Left renal pelvis (tissue), 4 donors: ENCODE measurements around the gene AIG1. TPM values are rescaled to one million over a fixed set of nuclear protein-coding genes. Genes with fewer than 3 reads are reported as not detected.
"Not testable (repeated sequence)": the region's sequence is repeated elsewhere in the genome, so short reads cannot be mapped to it uniquely, and the experiment has no call there.

Source experiments
- DNase-seq, 4 donors: peaks; one replicate each; pipeline ENCODE4 v3.0.0-alpha.2; 2013; ENCODE audit warnings: low read depth in 4 of 4, low spot score in 3 of 4
- polyA plus RNA-seq, 4 donors: library from polyadenylated mRNA; unstranded; fragments of 120-200 nt; gene quantifications; one replicate each; pipeline ENCODE4 v1.2.1, GENCODE V29; 2013; ENCODE audit not compliant: insufficient read length in 4 of 4

Gene AIG1
- polyA plus RNA-seq, 4 donors, result 27.8 to 113 (median 100) TPM

DNA sequence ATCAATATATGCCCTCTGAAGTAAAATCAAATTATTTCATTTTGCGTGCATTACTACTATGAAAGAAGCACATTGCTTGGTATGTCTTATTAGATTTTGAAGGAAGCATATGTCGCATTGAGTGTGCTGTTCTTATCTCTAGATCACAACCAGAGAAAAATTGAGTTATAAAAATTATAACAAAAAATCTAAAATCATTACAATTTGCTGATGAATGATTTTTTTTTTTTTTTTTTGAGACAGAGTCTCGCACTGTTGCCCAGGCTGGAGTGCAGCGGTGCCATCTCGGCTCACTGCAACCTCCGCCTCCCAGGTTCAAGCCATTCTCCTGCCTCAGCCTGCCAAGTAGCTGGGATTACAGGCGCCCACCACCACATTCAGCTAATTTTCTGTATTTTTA, 284.8 kb downstream of the AIG1 start:
- not testable (repeated sequence) for DNase-seq

DNA sequence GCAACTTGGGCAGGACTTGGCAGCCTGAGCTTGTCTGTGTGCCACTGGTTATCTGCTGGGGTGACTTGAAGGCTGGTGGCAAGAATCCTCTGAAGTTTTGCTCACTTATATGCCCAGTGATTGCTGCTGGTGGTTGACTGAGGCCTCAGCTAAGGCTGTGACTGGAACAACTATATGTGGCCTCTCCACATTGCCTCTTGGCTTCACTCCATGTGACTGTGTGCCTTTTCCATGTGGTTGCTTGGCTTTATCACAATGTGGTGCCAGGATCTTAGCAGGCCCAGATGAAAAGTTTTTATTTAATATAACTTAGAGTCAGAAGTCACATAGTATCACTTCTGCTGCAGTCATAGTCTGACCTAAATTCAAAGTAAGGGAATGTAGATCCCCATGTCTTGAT, 285.3 kb downstream of the AIG1 start:
- no peak for DNase-seq

DNA sequence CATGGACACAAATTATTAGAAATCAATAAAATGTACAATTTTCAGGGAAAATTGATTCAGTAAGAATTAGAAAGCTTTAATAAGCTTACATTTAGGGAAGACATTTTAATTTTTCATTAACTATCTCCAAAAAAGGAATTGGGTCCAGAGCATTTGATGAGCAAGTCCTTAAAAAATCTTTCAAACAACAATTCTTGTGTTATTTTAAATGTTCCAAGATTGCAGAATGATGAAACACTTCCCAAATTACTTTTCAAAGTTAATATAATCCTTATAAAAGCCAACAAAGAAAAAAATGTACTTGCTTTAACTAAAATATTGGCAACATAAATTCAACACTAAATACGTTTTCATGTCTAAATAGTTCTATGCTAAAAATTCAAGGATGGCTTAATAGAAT, 287.8 kb downstream of the AIG1 start:
- DNase-seq, result no peak

DNA sequence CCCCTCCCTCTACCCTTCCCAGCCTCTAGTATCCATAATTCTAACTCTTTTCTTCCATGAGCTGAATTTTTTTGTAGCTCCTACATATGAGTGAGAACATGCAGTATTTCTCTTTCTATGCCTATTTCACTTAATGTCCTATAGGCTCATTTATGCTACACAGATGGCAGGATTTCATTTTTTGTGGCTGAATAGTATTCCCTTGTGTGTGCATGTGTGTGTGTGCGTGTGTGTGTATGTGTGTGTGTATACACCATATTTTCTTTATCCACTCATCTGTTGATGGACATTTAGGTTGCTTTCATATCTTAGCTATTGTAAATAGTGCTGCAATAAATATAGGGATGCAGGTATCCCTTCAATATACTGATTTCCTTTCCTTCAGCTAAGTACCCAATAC, 288.8 kb downstream of the AIG1 start:
- DNase-seq, result no peak

DNA sequence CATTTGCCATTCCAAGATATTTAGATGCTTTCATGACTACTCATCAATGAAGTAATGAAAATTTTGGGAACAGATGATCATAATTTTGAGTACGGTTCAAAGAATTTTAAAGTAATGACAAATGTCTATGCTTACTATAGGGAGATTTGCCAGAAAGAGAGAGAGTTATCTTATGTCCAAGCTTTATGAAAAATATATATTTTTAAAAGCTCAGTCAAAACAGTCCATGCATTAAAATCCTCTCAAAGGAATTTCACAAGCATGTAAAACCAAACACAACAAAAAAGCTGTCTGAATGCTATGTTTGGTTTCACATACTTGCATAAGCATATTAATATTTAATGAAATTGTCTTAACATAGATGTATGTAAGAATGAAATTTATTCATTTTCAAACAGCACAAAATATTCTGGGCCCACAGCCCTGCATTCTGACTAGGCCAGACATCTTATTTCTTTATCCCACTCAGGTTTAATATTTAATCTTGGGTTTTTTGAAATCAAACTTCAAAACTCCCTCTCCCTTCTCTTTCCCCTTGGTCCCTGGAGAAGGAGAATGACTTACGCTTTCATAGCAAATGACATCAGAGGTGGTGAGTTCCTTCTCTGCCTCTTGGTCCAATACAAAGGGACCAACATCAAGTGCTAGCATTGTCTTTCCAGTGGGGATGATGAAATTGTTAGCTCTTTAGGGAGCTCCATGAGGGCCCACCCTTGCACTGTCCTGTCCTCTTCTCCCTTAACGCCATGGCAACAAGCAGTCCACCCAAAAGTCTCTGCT, 295.6 kb downstream of the AIG1 start:
- DNase-seq, result no peak

DNA sequence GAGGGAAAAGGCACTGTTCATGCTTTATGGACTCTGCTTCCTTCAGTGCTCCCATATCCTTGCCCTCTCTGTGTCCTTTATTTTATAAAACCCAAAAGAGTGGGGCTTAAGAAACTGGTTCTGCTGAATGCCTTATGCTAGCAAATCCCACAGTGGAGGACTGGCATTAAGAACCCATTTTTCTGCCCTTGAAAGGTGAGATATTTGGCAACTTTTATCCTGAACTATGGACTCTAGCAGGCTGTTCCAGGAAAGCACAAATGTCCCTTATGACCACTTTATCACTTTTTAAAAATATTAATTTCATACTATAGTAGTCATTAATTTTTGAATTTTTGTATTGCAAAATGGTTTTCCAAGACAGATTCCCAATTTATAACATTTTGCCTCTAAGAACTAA, 296.5 kb downstream of the AIG1 start:
- DNase-seq, result no peak

DNA sequence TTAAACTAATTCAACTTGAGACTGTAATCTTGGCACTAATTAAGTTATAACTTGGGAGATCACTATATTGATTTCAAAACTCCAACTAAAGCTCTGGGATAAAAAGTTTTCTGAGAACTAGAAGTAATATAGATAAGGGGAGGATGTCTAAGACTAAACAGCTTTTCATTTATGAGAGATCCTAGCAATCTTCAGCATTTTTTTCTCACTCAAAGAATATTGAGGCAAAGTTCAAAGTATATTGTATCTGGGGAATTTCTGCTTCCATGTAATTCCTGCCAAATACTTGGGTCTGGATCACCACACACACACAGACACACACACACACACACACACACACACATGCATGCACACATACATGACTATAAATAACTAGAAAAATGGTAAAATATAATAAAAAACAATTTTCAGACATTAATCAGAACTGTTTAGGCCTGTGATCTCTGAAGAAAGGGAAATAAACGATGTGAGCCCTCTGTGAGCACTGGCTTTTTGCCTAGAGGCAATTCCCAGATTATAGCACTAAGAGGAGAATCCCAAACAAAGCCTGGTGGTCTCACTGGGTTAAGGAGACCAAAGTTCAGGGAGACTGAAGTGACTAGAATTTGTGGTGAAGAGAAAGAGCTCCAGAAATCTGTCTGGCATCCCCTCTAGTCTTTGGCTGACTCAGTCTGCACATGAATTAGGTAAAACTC, 297.0 kb downstream of the AIG1 start:
- peak in 2 of 4 donors; percentile 22 to 24 for DNase-seq

DNA sequence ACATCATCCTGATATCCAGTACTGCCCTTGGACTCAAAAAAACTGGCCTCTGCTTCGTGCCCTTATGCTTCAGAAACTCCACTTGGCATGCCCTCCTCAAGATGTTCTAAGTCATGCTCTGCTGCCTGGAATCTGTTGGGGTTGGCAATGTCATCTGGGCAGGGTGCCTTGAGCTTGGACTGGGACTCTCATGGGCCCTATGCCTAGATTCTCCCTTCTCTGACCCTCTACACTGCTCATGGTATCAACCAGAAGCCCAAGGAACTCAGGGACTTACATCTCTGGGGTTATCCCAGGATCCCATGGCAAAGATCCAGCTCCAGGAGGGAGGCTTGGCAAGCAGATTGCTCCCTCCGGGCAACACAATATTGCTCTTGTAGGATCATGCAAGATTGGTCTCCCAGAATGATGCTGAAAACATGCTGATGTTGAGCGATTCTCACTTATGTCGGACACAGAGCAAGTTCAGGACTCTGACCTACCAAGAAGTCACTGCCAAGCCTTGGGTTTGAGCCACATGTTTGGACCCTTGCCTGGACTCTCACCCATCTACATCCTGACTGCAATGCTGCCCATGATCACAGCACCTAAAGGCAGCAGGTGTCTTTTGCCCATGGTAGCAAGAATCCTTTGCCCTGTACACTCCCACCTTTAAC, 301.0 kb downstream of the AIG1 start:
- no peak for DNase-seq

DNA sequence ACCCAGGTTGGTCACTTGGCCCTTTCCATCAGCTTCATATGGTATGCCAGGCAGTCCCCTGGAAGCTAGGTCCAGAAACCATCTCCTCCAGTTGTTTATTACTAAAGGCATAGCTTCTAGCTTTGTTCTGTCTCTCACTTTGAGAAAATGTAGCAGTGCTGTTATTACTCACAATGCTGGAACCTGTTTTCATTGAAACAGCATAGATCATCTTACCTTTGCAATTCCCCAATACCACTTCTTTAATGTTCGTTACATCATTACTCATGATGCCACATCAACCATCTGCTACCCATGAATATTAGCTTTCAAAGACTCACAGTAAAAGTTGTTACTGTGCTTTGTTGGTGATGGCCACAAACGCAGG, 301.5 kb downstream of the AIG1 start:
- DNase-seq, result no peak

DNA sequence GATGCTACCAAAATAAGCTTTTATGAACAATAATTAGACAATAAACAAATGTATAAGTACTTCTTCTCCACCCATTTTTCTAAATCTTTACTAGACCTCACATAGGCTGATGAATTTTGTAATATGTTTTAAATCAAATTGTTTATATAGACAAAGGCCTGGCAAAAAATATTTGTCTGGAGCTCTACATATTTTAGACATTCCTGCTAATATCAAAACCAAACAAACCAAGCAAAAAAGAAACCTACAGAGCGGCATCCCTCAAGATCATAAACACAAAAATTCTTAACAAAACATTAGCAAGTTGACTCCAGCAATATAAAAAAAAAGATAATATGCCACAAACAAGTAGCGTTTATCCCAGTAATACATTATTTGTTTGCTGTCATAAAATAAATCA, 302.6 kb downstream of the AIG1 start:
- no peak for DNase-seq

DNA sequence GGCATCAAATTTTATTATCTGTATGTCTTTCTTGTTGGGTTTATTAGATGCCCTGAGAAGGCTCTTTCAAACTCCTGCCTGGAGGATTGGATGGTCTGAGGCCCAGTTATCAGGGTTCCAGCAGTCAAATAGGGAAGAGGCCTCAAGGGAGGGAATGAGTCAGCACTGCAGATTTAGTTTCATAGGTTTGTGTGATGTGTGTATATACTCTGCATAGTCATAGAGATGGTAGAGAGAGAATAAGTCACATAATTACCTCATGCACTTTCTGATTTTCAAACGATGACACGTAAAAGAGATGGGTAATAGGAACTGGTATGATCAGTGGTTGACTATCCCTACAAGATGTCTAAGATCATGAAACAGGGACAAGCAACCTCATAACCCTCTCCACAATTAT, 307.7 kb downstream of the AIG1 start:
- no peak for DNase-seq

DNA sequence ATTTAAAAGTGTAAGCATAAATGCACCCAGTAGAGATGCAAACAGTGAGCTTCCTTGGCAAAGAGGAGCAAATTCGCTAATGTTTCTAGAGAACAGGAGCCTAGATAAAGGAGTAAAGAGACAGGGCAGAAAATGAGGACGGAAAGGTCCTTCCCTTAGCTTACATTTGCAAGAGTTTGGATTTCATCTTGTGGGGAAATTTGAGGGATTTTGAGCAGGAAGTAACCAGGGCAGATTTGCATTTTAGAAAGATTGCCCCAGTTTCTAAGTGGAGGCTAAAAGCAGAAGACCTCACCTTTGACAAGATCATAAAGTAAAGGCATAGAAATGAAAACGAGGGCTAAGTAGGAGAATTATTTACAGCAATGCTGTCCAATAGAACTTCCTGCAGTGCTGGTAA, 309.3 kb downstream of the AIG1 start:
- DNase-seq, result no peak

DNA sequence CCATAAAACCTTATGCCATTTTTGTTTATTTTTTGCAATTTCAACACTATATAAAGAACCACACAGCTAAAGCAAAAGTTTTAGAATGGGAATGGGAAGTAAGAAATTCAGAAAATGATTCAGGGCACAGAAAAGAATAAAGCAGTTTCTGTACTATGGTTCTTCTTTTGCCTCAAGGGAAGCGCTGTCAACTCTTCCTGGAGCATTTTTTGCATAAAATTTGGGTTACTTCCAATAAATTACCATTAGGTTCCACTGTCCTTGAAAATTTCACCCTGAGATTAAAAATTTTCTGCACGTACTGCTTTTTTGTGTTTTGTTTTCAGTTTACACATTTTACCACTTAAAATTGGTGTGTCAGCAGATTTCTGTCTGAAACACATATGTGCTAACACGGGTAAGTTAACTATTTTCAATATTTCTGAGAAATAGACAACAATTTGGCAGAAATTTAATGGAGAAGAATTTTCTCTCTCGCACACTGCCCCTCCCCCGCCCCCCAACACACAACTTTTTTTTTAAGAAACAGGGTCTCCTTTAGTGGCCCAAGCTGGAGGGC, 310.2 kb downstream of the AIG1 start:
- no peak for DNase-seq

DNA sequence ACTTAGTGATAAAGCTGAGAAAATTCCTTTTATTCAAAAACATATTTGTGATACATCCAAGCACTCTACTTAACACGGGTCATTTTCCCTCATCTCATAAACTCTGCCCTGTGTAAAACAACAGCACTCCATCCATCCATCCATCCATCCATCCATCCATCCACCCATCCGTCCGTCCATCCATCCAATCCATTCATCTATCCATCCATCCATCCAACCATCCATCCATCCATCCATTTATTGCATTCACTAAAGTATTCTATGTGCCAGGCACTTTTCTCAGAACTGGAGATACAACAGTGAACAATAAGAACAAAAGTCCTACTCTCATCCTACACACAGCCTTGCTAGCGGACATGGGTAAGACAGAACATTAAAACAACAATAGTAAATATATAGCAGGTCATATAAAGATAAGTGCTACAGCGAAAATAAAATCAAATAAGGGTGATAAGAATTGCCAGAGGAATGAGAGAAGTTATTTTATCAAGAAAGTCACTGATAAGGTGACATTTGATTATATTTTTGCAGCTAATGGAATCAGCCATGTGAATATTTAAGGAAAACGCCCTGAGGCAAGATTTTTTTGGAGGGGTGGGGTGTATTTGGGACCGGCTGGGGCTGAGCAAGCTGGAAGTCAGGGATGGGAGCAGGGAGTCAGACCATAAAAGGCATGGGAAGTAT, 311.7 kb downstream of the AIG1 start:
- DNase-seq, result no peak

DNA sequence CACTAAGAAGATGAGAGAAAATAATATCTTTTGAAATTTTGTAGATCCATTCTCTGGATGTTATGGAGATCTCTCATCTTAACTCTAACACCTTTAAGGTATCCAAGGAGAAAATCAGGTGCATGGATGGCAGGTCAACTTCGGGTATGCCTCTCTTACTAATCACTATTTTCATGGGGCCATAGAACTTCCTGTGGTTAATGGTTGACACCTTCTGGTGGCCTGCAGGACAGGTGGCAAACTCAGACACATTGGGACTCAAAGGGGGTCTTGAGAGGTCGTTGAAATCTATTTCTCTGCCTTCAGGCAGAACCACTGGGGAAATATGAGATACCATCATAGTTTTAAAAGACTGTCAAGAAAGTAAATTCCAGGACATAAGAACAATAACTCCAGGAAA, 313.3 kb downstream of the AIG1 start:
- no peak for DNase-seq

DNA sequence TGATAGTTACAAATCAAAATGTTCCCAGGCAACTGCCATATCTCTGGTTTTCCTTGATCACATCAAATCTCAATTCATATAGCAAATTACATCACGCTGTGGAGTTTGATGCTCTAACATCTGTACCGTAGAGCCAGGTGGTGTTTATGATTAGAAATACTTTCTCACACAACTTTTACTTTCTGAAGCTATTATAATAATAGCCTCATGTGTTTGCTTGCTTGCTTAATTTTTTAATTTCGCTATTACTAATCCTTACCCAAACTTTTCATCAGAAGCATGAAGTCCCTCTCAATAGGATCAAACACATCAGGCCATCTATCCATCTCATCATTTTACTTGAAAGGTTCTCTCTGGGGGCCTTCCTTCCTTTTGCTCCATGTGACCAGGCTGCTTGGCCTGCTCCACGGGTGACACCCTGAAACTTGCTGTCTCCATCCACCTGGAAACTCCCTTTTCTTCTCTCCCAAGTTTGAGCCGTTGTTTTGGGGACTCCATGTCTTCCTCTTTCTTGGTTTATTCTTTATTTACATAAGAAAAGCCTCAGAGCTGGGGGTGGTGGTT, 314.4 kb downstream of the AIG1 start:
- no peak for DNase-seq

DNA sequence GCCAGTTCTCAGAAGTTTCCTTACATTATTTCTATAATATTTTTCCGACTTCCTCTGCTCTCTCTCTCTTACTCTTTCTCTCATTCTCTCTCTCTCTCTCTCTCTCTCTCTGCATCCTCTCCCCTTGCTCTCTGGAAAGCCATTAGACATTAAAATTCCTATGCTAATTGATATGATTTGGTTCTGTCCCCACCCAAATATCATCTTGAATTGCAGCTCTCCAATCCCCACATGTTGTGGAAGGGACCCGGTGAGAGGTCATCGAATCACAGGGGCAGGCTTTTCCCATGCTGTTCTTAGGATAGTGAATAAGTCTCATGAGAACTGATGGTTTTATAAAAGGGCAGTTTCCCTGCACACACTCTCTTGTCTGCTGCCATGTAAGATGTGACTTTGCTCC, 315.7 kb downstream of the AIG1 start:
- DNase-seq, result no peak

DNA sequence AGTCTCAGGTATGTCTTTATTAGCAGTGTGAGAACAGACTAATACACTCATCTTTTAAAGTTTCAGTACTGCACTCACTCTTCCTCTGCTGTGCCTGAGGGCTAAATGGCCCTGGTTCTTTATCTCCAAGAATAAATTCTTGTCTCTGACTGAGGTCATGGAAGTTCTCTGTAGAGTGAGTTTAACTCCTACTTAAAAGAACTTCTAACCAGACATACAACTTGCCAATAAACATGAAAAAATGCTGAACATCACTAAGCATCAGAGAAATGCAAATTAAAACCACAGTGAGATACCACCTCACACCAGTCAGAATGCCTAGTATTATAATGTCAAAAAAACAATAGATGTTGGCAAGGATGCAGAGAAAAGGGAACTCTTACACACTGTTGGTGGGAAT, 316.2 kb downstream of the AIG1 start:
- no peak for DNase-seq

DNA sequence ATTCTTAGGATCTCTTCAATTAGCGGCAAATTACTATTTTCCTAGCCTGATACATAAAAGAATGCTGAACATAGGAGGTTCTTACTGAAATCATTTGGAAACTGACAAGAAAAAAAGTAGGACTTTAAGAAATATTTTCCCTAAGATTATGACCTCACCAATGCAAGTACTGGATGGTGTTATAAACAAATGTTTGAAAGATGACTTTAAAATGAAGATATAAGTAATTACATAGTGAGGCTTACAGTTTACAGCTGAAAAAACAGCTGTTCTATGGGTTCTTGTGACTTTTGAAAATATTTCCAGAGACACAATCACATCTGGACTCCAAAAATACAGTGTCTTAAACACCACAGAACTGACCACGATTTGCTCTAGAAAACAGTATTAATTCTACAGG, 324.9 kb downstream of the AIG1 start:
- no peak for DNase-seq

DNA sequence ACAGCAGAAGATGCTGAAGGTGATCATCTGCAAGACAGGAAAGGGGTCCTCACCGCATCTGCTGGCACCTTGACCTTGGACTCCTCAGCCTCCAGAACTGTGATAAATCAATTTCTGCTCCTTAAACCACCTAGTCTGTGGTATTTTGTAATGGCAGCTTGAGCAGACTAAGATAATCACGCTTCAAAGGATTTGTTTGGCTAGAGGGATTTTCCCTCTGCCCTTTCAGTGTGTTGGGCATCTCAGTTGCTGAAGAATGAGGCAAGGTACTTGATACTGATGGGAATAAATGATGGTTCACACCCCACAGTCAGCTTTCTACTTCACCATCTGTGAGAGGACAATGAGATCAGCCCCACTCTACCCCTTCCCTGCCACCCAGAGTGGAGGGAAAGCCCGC, 329.6 kb downstream of the AIG1 start:
- no peak for DNase-seq
